K562 (cell line): Measurements from ENCODE around the gene TENT4B. TPM values are rescaled to one million over a fixed set of nuclear protein-coding genes. Genes with fewer than 3 reads are reported as not detected.

Source experiments
- ATAC-seq: fragments of 200-7000 bp; cut with Tn5 transposase; 3 replicates; pipeline ENCODE4 v1.9.1; 2020; ENCODE audit warnings: moderate library complexity
- BruUV-seq: library from RNA; stranded (reverse); fragments of 400-500 nt; replicated peaks from 2 replicates; lab custom pipeline; 2021; lab: Mats Ljungman, UMichigan
- CTCF ChIA-PET: fragments of 300-600 bp; formaldehyde crosslinking; extraction: SDS; loops from one replicate; lab custom pipeline; 2021; ENCODE audit warnings: low intra/inter-chr PET ratio; lab: Yijun Ruan, JAX
- POLR2A ChIA-PET: fragments of 300-600, 350-650 bp; sonication (Branson Sonifier 250); formaldehyde crosslinking; extraction: SDS; loops from one replicate; lab custom pipeline; 2021; ENCODE audit warnings: antibody characterized with exemption, inconsistent platforms; lab: Yijun Ruan, JAX
- DNase-seq, 4 experiments: peaks; one replicate each; pipeline versions ENCODE4 v3.0.0 to v3.0.0-alpha.2; 2011 to 2018; ENCODE audit warnings: low spot score in 3 of 4, mixed read lengths in 3 of 4; ENCODE audit errors: extremely low read depth in 1 of 4
- FAIRE-seq: peaks from 2 replicates; lab custom pipeline; 2011; peaks lifted over from hg19 to GRCh38; lab: Jason Lieb, UNC
- H2AFZ ChIP-seq: 2 replicates; pipeline ENCODE4 v1.6.0; 2011; ENCODE audit warnings: low read depth, low read length, control low read depth, inconsistent platforms
- H3K27ac ChIP-seq: fragments of 200-600 bp; 3 replicates; pipeline ENCODE4 v1.8.0; 2011; ENCODE audit warnings: low read depth, mild to moderate bottlenecking, control low read depth, inconsistent platforms, low read length, moderate library complexity, mixed read lengths; ENCODE audit errors: extremely low read depth
- H3K27me3 ChIP-seq, 2 experiments: fragments of 300-600 bp in 1 of 2; 2 replicates in 1 of 2; 3 replicates in 1 of 2; pipeline versions ENCODE4 v1.6.0 to v1.8.0; 2011; ENCODE audit warnings: inconsistent platforms in 2 of 2, low read length in 2 of 2, mild to moderate bottlenecking in 1 of 2, mixed read lengths in 1 of 2, moderate library complexity in 1 of 2; ENCODE audit not compliant: control insufficient read depth in 2 of 2, insufficient read depth in 2 of 2
- H3K36me3 ChIP-seq: fragments of 300-600 bp; 3 replicates; pipeline ENCODE4 v1.8.0; 2011; ENCODE audit warnings: mild to moderate bottlenecking, low read length, inconsistent platforms; ENCODE audit not compliant: control insufficient read depth, insufficient read depth
- H3K4me1 ChIP-seq, 2 experiments: fragments of 200-600 bp in 1 of 2; replicated peaks in 1 of 2; 2 replicates in 1 of 2; 3 replicates in 1 of 2; pipeline versions ENCODE4 v1.5.1 to v1.8.0; 2011; ENCODE audit warnings: inconsistent platforms in 2 of 2, low read length in 2 of 2, mild to moderate bottlenecking in 1 of 2, mixed read lengths in 1 of 2, moderate library complexity in 1 of 2; ENCODE audit not compliant: control insufficient read depth in 2 of 2, insufficient read depth in 2 of 2
- H3K4me2 ChIP-seq: 2 replicates; pipeline ENCODE4 v1.6.1; 2011; ENCODE audit warnings: low read length, control low read depth, inconsistent platforms, mixed read lengths; ENCODE audit not compliant: insufficient read depth
- H3K4me3 ChIP-seq: fragments of 200-600 bp; sonication (generic), shearing (Covaris generic); 2 replicates; pipeline ENCODE4 v1.5.1; 2016; ENCODE audit warnings: control low read depth, inconsistent platforms
- H3K79me2 ChIP-seq: fragments of 200-600 bp; 3 replicates; pipeline ENCODE4 v1.8.0; 2011; ENCODE audit warnings: low read length, inconsistent platforms; ENCODE audit not compliant: control insufficient read depth, insufficient read depth
- H3K9ac ChIP-seq, 2 experiments: 2 replicates each; pipeline versions ENCODE4 v1.6.0 to v1.6.1; 2011; ENCODE audit warnings: low read depth in 2 of 2, low read length in 2 of 2, control low read depth in 1 of 2, inconsistent platforms in 1 of 2, mild to moderate bottlenecking in 1 of 2, mixed read lengths in 1 of 2; ENCODE audit not compliant: insufficient read depth in 1 of 2
- H3K9me1 ChIP-seq: one replicate; pipeline ENCODE4 v1.6.0; 2011; ENCODE audit warnings: inconsistent platforms, mild to moderate bottlenecking, low read length, moderate library complexity; ENCODE audit not compliant: control insufficient read depth, insufficient read depth
- H3K9me3 ChIP-seq: replicated peaks from 2 replicates; pipeline ENCODE4 v1.5.1; 2011; ENCODE audit warnings: low read depth, low read length, inconsistent platforms; ENCODE audit not compliant: control insufficient read depth, insufficient read depth
- H4K20me1 ChIP-seq: replicated peaks from 2 replicates; pipeline ENCODE4 v1.6.1; 2011; ENCODE audit warnings: low read length, inconsistent platforms, mixed read lengths; ENCODE audit not compliant: control insufficient read depth, insufficient read depth
- CTCFL ChIP-seq: IDR thresholded peaks from 2 replicates; pipeline ENCODE4 v1.6.1; 2011; ENCODE audit warnings: borderline replicate concordance, low read depth, mild to moderate bottlenecking, moderate library complexity, low read length; ENCODE audit not compliant: insufficient read depth, poor library complexity, severe bottlenecking
- E2F4 ChIP-seq: sonication (generic); formaldehyde crosslinking; IDR thresholded peaks from 2 replicates; pipeline ENCODE4 v1.8.0; 2022; ENCODE audit warnings: mild to moderate bottlenecking, low read depth, missing genetic modification reagents
- GTF2F1 ChIP-seq: IDR thresholded peaks from 2 replicates; pipeline ENCODE4 v1.6.1; 2011; ENCODE audit warnings: low read depth, low read length, improper control_type of control experiment
- HNRNPUL1 ChIP-seq: fragments of 200-400 bp; formaldehyde crosslinking; IDR thresholded peaks from 2 replicates; pipeline ENCODE4 v1.6.1; 2017; ENCODE audit warnings: low read length
- JUND ChIP-seq, 2 experiments: IDR thresholded peaks; 2 replicates in 1 of 2; 3 replicates in 1 of 2; pipeline ENCODE4 v1.6.1; 2011; ENCODE audit warnings: borderline replicate concordance in 2 of 2, low read depth in 2 of 2, low read length in 2 of 2, improper control_type of control experiment in 1 of 2, missing biosample characterization in 1 of 2, missing genetic modification characterization in 1 of 2, missing genetic modification reagents in 1 of 2
- KDM2B ChIP-seq: fragments of 250-450 bp; sonication (Bioruptor Pico); IDR thresholded peaks from 2 replicates; pipeline ENCODE4 v1.8.0; 2021; ENCODE audit warnings: mild to moderate bottlenecking, moderate library complexity
- PHB2 ChIP-seq: fragments of 450-650 bp; IDR thresholded peaks from 2 replicates; pipeline ENCODE4 v1.6.1; 2017; ENCODE audit warnings: low read depth
- RCOR1 ChIP-seq, 2 experiments: IDR thresholded peaks; 2 replicates each; pipeline ENCODE4 v1.6.1; 2012; ENCODE audit warnings: low read depth in 2 of 2, low read length in 2 of 2, borderline replicate concordance in 1 of 2, improper control_type of control experiment in 1 of 2
- RNF219 ChIP-seq: fragments of 250-450 bp; sonication (Bioruptor Pico); IDR thresholded peaks from 2 replicates; pipeline ENCODE4 v1.5.0; 2022; ENCODE audit warnings: mild to moderate bottlenecking
- TCFL5 ChIP-seq: fragments of 250-450 bp; sonication (Bioruptor Pico); conservative IDR thresholded peaks from 2 replicates; pipeline ENCODE4 v1.6.1; 2021; ENCODE audit warnings: mild to moderate bottlenecking, moderate library complexity, matching md5 sums
- ZBTB49 ChIP-seq: sonication (generic); formaldehyde crosslinking; IDR thresholded peaks from 2 replicates; pipeline ENCODE4 v1.8.0; 2022; ENCODE audit warnings: missing genetic modification reagents, mild to moderate bottlenecking, borderline replicate concordance
- ZNF23 ChIP-seq: fragments of 250-450 bp; sonication (Bioruptor Pico); IDR thresholded peaks from 2 replicates; pipeline ENCODE4 v1.4.0; 2020; ENCODE audit warnings: mild to moderate bottlenecking
- ZNF24 ChIP-seq: fragments of 450-650 bp; IDR thresholded peaks from 2 replicates; pipeline ENCODE4 v1.6.1; 2016
- ZNF699 ChIP-seq: fragments of 250-450 bp; sonication (Bioruptor Pico); IDR thresholded peaks from 2 replicates; pipeline ENCODE4 v1.8.0; 2021; ENCODE audit warnings: mild to moderate bottlenecking, moderate library complexity; ENCODE audit not compliant: insufficient replicate concordance
- WGBS: fragments of 100-300 bp; shearing (Covaris generic); methylation state at CpG from one replicate; pipeline ENCODE4 v1.1.6; 2016; ENCODE audit warnings: low coverage, mixed read lengths; ENCODE audit not compliant: insufficient coverage; ENCODE audit errors: missing lambda C conversion rate; 5-methylcytosine and 5-hydroxymethylcytosine counted together
- in situ Hi-C: fragments of 300-500 bp; cut with MboI; formaldehyde crosslinking; loops from 4 replicates; pipeline ENCODE4 v1.15.0; 2018; ENCODE audit warnings: inconsistent platforms, mixed read lengths
- intact Hi-C: fragments of 100-400 bp; cut with micrococcal nuclease; formaldehyde crosslinking; loops from 2 replicates; pipeline ENCODE4 v1.14.2; 2022
- polyA plus RNA-seq, 8 experiments: library from polyadenylated mRNA; depleted of rRNA in 4 of 8; stranded (reverse) in 5 of 8; unstranded in 3 of 8; fragments of >200 nt; fragmentation: Nextera tagmentation in 2 of 8; fragmentation: Illumina TruSeq in 1 of 8; extraction: Ambion mirVana in 2 of 8; extraction: Trizol in 1 of 8; gene quantifications; 2 replicates each; pipeline versions ENCODE4 v1.2.1 to v1.2.3, GENCODE V29; 2011 to 2014; ENCODE audit warnings: inconsistent platforms in 1 of 8, missing spikeins in 1 of 8
- total RNA-seq, 7 experiments: library from RNA; depleted of rRNA in 6 of 7; stranded (reverse); fragments of >200 nt in 6 of 7; fragmentation: Illumina TruSeq in 2 of 7; extraction: Trizol in 2 of 7; gene quantifications; 2 replicates each; pipeline versions ENCODE4 v1.2.1 to v1.2.3, GENCODE V29; 2011 to 2021; ENCODE audit warnings: low replicate concordance in 1 of 7

The TENT4B gene
- total and polyA plus RNA-seq, 9 of the 15 experiments (the other 6 are each of a cell fraction or from before 2014, with no cell fraction given), result 5.2 to 8.4 (median 7.0) TPM

GRCh38 chr16:50268352-50268751 lies 115.2 kb downstream of the TENT4B start:
- DNase-seq (no peak), ATAC-seq (no peak), FAIRE-seq (no peak)
- no peak overlapping the region; the same call in 1 of the 2 replicates for H3K4me3 ChIP-seq
- peaks cover 36% of the 10 kb centered on the region; the same call in 2 of the 3 replicates for H3K36me3 ChIP-seq
- BruUV-seq, result no TSS peak
- peaks cover 100% of the 10 kb centered on the region for H3K79me2 ChIP-seq
- H2AFZ ChIP-seq, result no peak overlapping the region
- H3K4me2 ChIP-seq, result 0 out of 2 replicates have a peak overlapping the region, but pooled peaks have one; percentile 6
- H3K4me1 ChIP-seq, result peaks cover 55 to 87% of the 10 kb centered on the region in 2 experiments
- H3K9me3 ChIP-seq, result no peaks in the 10 kb centered on the region
- no peaks in the 10 kb centered on the region for H3K9me1 ChIP-seq
- intact Hi-C loops, result no loop called here
- in situ Hi-C loops, result loop anchor here (25.0 kb wide), 1 partner anchor 1656 kb away; the partner anchor contains the start of gene N4BP1
- ChIA-PET CTCF (no interaction called here), POLR2A (interaction anchor here (2.0 to 2.8 kb wide), 2 partner anchors 9 to 12 kb away, joined by 6 to 13 read pairs; no protein-coding TSS in a partner anchor)
- peak overlapping the region in 1 of 2 experiments; percentile 53; a peak in 1 of 4 replicates for H3K9ac ChIP-seq
- H4K20me1 ChIP-seq, result peaks cover 10% of the 10 kb centered on the region; the same call in 1 of the 2 replicates
- H3K27ac ChIP-seq, result peak overlapping the region; percentile 18; the same call in 1 of the 3 replicates
- WGBS, result 77% methylated on average over 5 of the region's 5 CpGs
- no peaks in the 10 kb centered on the region for H3K27me3 ChIP-seq
- TF ChIP-seq TCFL5 (CRISPR knock-in tag) (no peak), PHB2 (no peak), JUND (IDR thresholded peaks at IDR 0.05; ENCODE audit: borderline replicate concordance, low read depth, low read length) (no peak), JUND (tag; IDR thresholded peaks at IDR 0.05; ENCODE audit: borderline replicate concordance, low read depth, low read length) (no peak), CTCFL (no peak), RCOR1 (IDR thresholded peaks at IDR 0.05; ENCODE audit: borderline replicate concordance in 1 of 2, low read depth in 2 of 2, low read length in 2 of 2) (no peak), ZBTB49 (CRISPR knock-in tag) (no peak), HNRNPUL1 (no peak), ZNF699 (CRISPR knock-in tag) (no peak), ZNF24 (no peak), RNF219 (CRISPR knock-in tag) (no peak), GTF2F1 (no peak), KDM2B (CRISPR knock-in tag) (no peak), ZNF23 (CRISPR knock-in tag) (no peak), E2F4 (CRISPR knock-in tag) (no peak)
